NCI-H146 treated with DMSO at 0.1 percent for 48 hours (cell line): ENCODE results near the gene PTPRT.

Experiments
- DNase-seq: peaks from one replicate; lab custom pipeline; 2025; ENCODE audit not compliant: unreplicated experiment; lab: John Stamatoyannopoulos, UW

The PTPRT gene

DNA sequence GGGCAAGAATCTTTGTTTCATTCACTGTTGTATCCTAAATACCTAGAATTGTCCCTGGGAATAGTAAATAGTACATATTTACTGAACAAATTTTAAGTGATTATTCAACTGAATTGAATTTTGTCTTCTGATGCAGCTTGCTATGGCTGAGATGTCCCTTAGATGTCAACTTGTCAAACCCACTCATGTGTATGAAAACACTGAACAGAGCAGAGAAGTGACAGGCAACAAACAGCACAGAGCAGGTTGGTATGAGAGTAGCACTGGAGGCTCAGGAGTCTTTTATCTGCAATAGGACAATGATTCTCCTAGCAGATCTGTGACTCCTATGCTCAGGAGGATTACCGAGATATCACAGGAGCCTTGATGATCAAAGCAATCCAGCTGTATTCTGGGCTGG, 1031.4 kb downstream of the PTPRT start:
- DNase-seq: no peak

DNA sequence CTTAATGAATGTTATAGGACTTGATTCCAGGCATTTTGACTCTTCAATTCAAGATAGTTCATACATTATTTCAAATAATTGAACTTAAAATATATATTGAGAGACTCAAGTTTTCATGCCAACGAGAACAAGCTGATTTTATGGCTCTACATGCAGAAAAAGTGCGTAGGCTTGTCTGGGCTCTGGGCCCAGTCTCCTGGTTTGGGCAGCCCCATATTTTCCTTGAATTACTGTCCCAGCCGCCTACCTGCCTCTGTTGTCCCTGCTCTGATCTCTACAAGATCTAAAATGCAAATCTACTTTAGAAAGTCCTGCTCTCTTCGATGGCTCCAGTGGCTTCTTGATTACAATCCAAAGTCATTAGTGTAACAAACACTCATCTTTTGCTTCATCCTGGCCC, 1034.1 kb downstream of the PTPRT start:
- DNase-seq: no peak

DNA sequence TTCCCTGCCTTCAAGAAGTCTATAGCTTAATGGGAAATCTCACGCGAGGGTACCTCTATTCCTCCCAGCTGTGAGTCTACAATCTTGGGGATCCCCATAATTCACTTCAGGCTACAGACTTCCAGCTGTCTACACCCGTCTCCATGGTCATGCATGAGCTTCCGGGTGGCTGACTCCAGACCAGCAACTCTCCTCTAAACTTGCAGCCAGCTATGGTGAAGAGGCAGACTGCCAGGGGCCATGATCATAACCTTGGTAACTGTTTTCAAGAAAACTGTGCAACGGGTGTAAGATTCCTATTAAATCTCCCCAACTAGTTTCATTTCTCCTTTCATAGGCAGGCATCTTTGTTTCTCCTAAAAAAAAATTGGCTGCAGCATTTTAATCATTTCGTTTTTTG, 1037.1 kb downstream of the PTPRT start:
- DNase-seq: no peak

DNA sequence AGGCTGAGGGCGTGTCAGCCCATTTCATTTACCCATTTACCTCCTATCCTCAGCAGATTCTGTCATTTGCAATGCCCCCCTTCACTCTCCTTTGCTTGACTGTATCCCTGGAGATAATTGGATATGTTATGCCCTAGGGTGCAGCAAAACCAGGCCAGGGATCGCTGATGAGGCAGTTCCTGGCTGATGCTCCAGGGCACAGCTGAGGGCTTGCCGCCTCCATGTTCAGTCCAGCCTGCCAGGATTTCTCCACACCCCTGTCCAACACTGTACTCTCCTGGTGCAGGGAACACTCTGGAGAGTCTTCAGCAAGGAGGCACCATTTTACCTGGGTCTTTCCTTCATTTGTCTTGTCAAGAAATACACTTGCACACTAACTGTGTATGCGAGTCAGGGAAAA, 1039.5 kb downstream of the PTPRT start:
- no peak for DNase-seq

DNA sequence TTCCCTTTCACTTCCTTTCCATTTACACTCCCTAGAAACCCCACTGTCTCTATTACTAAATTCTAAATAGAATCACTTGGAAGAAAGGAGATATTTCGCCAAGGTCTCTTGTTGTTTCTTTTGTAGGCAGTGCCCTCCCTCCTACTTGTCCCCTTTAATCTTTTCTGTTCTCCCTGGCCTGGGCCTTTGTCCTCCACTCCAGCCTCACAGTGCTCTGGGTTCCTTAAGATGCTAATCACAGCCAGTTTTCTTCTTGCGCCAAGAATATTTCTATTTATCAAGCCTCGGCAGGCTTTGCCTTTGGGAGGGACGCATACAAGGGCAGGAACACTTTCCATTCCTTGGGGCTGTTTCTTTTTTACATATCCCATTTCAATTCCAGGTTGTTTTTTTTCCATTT, 1051.0 kb downstream of the PTPRT start:
- DNase-seq: no peak

DNA sequence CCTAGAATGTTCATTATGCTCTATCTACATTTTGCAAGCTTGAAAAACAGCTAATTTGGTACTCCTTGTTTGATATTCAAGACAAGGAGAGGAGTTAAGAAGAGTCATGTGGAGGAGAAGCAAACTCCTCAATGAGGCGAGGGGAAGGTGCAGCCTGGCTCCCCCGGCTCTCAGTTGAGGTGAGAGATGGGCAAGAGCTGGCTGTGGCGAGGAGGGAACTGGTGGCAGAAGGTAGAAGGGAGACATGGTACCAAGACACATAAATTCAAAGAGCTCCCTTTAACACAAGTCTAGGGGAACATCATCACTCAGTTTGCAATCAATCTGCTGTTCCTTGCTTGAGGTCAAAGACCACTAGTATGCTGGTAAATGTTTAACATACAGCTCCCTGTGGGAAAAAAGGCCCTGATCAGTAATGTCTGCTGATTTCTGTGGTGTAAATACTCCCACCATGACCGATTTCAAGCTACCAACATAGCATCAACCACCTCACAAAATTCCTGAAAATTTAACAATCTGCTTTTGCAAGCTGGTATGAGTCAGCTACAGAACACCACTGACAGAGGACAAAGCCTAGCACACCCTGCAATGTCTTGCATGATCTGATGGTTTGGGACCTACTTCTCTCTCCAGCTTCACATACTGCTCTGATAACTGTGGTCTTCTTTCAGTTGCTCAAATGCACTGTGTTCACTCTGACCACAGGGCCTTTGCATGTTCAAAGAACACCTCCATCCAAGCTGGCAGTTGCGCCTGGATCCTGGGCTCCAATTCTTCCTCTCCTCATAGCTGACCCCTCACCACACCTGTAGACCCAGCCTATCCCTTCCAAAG, 1055.2 kb downstream of the PTPRT start:
- no peak for DNase-seq

DNA sequence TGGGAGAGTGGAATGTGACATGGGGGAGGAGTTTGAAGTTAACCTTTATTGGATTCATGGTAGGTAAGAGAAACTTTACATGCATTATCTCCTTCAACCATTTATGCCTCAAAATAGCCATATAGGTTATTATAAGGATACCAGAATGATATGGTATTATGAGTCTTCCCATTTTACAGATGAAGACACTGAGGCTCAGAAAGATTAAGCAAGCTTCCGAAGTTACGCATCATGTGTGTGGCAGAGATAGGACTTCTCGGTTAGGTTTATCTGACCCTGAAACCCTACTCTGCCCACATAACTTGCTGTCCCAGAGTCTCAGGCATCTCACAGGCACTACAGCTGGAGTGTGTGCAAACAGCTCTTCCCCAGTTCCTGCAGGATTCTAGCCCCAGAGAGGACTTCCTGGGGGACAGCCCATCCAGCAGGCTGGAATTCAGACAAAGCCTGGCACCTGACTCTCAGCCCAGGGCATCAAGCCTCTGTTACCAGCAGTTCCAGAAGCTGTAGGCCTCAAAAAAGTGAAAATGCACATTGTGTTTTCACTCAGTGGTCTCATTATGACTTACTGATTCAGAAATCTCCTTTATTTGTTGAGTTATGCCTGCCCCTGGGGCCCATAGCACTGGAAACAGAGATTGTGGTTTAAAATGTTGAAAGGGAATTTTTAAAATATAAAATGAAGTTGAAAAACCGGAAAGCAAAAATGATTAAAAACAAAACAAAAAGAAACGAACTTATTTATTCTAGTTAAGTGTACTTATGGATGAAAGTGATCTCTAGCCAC, 1058.7 kb downstream of the PTPRT start:
- no peak for DNase-seq

DNA sequence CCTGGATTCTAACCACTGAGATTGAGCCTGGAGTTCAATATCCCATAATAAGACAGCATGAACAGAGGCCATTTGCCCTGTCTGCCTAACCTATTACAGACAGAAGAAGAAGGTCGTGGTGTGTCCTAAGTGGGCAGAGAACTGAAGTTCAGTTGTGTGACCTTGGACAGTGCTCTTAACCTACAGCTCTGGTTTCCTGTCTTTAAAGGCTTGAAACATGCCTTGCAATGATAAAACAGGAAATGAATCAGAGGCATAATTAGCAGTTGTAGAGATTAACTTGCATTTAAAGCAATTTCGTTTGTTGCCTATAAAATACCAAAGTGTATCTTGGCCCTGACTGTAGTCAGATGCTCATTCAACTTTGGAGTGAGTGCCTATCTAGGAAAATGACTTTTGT, 1064.3 kb downstream of the PTPRT start:
- no peak for DNase-seq

DNA sequence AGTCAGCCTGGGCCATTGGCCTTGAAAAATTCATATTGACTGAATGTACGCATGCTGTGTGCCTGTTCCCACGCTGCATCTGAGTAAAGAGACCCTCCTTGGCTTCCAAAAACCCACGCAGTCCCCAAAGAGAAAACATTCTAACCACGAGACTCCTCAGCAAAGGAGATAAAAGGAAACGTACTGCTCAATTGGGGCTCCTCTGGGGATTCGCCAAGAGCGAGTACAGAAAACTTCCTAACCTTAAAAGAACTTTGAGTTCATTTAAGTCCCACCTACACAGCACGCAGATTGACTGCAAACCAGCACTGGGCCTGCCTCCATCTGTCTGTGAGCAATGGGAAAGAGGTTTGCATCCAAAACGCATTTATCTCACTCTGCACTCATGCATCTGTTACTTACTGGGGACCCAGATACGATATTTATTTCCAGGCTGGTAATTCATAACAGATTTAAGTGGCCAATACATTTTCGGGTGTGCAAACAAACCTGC, 1065.7 kb downstream of the PTPRT start:
- DNase-seq: no peak

DNA sequence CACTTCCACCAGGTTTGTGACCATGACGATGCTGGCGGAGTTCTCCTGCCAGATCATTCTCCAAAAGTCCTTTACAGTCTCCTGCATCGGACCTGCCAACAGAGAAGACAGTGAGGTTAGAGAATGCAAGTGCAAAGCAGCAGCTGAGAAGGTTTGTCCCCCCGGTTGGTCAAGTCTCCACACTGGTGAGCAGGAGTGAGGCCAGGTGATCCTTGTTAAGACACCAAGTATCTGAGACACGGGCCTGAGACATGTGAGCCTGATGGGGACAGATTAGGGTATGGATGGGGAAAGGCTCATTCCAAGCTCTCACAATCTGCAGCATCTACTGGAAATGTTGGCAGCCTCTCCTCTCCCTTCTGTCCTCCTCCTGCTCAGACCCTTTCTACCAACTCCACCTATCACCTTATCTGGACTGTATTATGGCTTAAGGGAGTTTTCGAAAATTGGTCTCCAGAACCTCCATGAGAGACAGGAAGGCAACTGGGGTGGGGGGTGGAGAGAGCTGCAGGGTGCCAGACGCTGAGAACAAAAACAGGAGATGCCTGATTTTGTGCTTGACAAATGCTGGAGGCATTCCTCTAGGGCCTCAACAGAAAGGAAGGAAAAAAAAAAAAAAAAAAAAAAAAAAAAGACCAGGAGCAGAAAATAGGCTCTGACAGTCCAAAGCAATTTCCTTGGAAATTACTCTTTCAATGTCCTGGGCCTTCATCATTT, 1071.1 kb downstream of the PTPRT start:
- DNase-seq: no peak

DNA sequence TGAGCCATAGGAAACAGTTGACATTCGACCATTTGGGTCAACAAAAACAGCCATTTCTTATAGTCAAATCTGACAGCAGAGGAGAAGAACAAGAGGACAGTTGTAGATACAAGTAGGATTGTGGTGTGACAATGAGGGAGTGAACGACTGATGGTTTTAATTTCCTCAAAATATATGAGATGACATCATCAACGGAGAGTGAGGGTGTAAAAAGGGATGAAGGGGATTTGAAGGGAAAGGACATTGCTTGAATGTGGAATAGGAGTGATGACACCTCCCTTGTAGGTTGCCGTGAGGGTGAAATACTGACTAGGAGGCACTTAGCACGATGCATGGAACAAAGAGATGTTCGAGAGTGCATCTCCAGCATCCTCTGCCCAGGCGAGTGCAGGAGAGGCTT, 1071.7 kb downstream of the PTPRT start:
- no peak for DNase-seq

DNA sequence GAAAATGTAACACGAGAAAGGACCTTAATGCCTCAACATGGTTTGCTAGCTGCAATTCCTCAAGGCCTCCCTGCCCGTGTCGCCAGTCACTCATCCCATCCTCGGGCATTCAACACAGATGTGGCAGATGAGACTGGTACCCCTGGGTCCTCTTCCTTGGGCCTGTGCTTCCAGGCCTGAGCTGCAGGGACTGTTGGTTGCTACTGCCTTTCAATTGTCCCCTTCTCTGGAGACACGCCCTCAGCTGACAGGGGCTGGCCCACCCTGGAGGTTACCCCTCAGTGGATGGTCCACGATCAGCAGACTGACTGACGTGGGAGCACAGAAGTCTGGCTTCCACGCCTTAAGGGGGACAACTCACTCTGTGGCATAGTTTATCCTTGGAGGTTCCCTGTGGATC, 1076.5 kb downstream of the PTPRT start:
- DNase-seq: no peak

DNA sequence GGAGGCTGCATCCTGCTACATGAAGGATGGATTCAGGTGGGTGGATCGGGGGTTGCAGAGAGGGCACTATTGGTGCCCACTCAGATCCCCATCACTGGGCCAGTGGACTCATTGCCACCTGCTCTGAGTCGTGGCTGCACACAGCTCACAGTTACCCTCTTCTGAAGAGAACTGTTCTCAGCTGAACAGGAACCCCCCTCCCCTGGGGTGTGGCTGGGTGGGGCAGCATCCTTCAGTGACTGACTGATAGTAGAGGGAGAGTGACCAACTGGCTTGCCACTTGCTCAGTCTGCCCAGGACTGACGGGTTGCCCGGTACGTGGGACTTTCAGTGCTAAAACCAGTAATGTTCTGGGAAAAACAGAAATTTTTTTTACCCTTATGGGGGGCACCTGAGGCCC, 1077.5 kb downstream of the PTPRT start:
- no peak for DNase-seq

DNA sequence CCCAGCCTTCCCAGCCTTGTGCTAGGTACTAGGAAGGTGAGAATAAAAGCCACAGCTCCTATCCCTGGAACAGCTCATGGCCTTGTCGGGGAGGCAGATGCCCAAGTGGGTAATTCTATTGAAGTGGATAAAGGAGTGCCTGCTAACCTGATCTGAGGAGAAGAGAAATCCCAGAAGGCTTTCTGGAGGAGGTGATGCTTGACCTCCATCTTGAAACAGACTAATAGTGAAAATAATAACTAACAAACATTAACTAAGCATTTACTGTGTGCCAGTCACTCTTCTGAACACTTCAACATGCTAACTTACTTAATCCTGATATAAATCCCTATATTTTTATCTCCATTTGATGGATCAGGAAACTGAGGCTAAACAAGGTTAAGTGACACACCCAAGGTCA, 1078.4 kb downstream of the PTPRT start:
- no peak for DNase-seq

DNA sequence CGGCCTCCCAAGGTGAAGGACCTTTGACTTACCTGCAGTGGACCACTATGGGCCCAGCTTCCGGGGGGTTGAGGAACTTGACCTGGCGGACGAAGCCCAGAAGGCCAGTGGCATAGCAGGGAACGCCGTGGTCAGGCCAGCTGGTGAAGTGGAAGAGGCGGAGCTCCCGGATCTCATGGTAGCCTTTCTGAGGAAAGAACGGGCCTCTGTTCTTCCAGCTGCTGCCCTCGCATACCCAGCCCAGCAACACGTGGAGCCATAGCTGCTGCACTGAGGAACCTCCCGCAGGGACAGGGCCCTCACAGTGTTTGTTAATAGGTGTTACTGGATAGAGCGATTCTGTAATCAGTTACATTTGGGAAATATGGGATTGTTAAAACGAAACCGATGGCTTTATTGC, 1079.4 kb downstream of the PTPRT start:
- no peak for DNase-seq

DNA sequence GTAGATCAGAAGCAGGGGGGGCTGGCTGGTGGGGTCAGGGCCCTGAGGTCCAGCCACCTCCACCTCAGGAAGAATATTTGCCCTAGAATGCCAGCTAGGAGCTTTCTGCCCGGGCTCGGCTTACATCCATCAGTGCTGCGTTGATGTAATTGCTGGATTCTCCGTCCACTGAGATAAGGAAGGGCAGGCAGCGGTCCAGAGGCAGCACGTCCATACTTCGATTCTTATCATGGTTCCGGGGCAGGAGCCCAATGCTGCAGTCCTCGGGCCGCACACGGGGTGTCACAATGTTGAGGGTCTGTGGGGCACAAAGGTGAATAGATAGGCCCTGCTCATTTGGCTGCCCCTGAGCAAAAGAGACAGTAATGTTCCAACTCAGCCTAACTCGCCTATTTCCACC, 1087.7 kb downstream of the PTPRT start:
- no peak for DNase-seq

DNA sequence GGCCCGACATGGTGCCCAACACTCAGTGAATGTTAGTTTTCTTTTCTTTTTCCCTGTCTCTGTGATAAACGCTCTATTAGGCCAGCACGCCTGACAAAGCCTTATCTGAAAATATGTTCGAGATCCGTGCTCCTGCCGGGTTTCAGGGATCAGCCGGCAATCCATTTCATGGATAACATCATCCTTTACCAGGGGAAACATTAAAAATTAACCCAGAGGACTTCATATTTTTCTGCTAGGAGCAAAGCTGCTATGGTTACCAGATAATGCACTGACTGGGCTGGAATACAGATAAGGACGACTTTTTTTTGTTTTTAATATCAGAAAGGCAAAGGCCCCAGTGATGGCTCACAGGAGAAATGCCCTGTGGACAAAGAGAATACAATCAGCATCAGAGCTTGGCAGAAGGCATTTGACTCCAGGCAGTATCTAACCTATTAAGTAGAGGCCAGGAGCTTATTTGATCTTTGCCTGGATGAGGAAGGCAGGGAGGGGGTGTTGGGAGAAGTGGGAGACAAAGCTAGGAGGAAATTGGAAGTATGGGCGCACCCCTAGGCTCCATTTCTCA, 1089.5 kb downstream of the PTPRT start:
- no peak for DNase-seq

DNA sequence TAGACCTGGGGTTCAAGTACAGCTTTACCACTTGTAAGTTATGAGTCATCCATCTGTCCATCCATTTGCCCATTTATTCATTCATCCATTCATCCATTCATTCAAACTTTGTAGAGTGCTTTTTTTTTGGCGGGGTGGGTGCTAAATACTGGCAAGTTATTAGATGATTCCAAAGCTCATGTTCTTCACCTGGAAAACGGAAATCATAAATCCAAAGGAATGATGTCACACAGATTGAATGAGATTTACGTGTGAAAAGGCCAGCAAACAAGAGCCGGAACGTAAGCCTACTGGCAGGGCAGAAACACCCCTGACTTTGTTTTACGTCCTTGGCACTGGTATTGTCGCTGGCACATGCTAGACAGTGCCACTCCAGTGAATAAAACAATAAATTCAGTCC, 1090.6 kb downstream of the PTPRT start:
- no peak for DNase-seq

DNA sequence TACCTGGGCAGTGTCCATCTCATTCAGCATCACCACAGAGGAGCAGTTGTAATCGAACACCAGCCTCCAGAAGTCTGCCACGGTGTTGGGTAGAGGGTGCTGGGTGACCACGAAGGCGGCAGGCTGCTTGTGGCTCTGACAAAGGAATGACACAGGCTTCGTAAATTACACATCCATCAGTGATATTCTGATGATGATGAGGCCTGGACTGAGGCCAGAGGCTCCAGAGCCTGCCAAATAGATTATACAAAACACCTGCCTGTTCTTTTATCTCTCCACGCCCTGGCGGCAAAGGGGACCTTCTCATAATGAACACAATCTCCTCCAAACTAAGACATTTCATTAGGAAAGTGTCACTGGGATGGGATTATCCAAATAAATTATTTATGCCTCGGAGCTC, 1091.3 kb downstream of the PTPRT start:
- DNase-seq: no peak

DNA sequence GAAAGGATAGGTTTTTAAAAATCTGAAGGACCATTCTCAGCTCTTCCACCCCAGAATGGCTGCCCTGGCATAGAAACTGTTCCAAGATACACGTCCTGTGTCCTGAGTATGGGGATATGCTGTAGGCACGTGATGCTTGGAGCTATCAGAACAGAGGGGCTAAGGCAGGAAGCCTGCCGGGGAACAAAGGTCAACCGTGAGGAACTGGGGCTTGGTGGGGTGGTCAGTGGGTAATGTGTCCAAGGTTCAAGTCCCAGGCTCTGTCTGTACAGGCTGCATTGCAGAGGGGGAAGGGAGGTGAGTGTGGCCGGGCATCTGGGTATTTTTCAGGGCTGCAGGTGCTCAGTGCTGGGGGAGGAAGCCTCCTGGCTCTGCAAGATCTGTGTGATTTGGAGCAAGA, 1092.0 kb downstream of the PTPRT start:
- DNase-seq: no peak

DNA sequence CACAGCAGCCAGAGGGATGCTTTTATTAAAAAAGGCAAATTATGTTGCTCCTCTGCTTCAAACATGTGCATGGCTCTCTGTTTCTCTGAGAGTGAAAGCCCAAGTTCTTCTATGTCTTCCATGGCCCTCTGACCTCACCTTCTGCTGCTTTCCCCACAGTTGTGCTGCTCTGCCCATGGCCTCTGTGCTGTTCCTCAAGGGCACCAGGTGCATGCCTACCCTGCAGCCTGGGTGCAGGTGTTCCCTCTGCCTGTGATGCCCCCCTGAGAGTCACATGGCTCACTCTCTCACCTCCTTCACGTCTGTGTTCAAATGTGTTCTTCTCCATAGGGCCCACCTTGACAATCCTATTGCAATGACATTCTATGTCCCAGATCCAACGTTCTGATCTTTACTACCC, 1094.5 kb downstream of the PTPRT start:
- DNase-seq: no peak
